GM20431 (cell line): ENCODE results near the gene LIPT2.

ENCODE experiments used
- in situ Hi-C: fragments of 300-500 bp; cut with MseI, MboI; formaldehyde crosslinking; loops from one replicate; pipeline ENCODE4 v1.15.0; 2020; ENCODE audit warnings: low sequenced_read_pairs; ENCODE audit not compliant: unreplicated experiment

The LIPT2 gene

DNA sequence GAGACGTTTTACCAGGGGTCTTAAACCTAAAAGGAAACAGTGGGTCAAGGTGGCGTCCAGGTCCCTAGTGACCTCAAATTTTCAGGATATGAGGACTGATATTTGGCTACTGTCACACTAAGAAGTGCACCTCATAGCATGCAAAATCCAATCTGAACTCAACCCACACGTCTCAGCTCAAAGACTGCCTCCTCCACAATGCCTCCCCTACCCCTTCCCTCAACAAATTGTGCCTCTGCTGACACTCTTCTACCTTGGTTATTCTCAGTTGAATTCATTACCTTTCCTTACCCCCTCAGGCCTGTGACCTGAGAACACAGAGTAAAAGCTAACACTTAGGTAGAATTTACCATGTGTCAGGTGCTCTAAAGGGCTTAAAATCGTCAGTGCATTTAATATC lies 12.4 kb upstream of the LIPT2 start:
- in situ Hi-C loops, result no loop called here

DNA sequence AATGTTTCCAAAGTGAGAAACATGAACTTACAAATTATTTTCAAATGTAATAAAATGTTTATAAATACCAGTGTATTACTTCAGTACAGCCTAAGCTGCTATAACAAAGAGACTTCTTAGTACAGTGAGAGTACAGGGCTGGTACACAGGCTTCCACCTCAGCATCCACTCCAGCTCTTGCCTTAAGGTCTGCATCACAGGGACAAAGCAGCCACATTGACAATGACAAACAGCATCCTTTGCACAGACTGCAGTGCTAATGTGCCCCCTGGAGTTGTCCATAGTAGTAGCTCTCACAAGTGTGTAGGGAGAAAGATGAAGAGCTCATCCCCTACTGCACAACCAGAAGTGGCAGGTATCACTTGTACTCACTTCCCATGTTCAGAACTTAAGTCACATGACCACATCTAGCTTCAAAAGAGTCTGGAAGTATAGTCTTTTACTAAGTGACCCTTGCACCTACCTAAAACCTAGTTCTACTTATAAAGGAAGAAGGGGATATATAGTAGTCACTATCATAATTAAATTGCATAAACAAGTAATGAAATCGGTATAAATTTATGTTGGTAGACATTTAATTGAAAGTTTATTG lies 10.7 kb upstream of the LIPT2 start:
- in situ Hi-C loops, result no loop called here

DNA sequence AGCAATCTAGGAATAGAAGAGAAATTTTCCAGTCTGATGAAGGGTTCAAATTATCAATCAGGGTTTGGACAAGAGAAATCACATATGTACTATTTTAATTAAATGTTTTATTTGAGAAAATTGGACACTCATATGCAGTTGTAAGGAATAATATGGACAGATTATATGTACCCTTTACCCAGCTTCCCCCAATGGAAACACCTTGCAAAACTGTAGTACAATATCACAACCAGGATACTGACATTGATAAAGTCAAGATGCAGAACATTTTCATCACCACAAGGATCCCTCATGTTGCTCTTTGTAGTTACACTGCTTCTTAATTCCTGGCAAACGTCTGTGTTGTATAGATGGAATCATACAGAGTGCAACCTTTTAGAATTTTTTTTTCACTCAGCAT lies 1.4 kb upstream of the LIPT2 start:
- in situ Hi-C loops, result no loop called here

DNA sequence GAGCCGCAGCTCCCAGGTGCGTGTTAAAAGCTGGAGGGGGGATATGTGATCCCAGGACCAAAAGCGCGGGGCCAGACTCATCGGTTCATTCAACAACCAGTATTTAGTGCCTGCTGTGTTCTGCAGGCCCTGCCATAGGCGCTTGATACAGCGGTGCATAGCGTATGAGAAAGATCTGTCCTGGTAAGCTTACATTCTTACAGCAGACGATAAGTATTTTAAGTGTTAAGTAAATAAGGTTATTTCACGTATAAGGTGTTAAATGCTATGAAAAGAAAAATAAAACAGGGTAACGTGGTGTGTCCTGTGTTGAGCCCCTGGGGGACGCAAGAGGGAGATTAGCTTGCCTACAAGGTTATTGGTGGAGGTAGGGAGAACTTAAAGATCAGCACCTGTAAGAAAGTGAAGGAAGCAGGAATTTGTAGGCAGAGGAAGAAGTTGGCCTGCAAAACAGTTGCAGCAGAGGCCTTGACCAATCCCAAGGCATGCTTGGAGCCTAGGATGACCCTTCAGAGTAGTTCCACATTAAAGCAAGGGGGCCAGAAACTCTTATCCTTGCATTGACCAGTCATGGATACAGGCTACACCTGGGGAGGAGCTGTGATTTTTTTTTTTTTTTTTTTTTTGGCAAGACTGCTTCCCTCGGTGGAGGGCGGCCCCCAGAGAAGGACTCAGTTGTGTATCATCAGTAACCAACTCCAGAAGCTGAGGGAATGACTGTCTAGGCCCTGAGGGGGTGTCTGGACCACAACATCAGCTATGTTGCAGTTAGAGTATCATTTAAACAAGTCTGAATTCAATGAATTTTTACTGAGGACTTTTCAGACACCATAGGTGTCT lies 487 bp upstream of the LIPT2 start:
- in situ Hi-C loops, result no loop called here

DNA sequence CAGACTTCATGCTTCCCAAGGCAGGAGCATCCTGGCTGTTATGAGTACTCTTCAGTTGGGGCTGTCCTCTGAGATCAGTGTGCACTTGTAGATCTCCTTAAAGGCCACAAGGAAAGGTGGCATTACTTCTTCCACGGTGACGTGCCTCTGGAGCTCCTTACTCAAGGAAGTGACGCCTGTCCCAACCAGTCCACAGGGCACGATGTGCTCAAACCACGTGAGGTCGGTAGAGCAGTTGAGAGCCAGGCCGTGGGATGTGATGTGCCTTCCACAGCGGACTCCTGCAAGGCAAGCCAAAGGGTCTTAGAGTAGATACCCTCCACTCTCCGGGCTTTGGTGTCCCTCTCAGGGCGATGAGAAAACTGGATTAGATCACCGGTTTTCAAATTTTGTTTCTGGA lies 1.4 kb downstream of the LIPT2 start:
- in situ Hi-C loops, result no loop called here

DNA sequence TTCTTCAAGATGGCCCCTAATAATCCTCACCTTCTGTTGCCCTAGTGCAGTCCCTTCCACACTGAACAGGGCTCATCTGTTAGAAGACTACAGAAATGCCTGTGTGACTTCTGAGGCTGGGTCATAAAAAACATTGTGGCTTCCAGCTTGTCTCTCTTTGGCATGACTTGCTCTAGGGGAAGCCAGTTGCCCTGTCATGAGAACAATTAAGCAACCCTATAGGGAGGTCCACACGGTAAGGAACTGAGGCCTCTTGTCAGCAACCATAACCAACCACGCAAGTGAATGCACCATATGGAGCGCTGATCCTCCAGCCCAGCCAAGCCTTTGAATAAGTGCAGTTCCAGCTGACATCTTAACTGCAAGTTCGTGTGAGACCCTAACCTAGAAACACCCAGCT lies 2.6 kb downstream of the LIPT2 start:
- in situ Hi-C loops, result no loop called here

DNA sequence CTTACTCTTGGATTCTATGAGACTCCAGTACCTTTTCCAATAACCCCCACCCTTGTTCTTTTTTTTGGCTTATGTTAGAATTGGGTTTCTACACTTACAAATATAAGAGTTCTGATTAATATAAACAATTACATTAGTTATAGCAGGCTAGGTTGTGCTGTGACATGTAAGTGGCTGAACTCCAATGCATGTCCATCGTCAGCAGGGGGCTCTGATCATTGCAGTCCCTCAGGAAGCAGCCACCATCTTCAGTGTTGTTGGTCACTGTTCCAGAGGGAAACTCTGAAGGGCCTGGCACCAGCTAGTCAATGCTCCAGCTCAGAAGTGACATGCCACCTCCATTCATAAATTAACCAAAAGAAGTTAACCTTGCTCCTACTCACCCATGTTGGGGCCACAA lies 5.6 kb downstream of the LIPT2 start:
- in situ Hi-C loops, result no loop called here

DNA sequence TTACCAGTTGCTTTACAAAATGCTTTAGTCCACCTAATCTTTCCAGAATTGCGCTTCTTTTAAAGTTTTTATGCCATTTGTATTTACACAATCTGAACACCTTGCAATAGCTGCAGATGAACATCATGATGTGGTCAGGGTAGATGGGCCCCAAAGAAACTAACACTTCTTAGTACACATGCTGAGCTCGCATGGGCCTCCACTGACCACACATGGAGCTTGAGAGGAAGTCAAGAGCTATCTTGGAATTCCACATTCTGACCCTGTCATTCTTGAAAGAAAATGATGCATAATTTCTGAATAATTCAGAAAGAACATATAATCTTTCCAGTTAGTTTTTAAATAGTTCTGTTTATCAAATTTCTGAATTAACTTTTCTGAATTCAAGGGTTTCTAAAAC lies 7.7 kb downstream of the LIPT2 start:
- in situ Hi-C loops, result no loop called here

DNA sequence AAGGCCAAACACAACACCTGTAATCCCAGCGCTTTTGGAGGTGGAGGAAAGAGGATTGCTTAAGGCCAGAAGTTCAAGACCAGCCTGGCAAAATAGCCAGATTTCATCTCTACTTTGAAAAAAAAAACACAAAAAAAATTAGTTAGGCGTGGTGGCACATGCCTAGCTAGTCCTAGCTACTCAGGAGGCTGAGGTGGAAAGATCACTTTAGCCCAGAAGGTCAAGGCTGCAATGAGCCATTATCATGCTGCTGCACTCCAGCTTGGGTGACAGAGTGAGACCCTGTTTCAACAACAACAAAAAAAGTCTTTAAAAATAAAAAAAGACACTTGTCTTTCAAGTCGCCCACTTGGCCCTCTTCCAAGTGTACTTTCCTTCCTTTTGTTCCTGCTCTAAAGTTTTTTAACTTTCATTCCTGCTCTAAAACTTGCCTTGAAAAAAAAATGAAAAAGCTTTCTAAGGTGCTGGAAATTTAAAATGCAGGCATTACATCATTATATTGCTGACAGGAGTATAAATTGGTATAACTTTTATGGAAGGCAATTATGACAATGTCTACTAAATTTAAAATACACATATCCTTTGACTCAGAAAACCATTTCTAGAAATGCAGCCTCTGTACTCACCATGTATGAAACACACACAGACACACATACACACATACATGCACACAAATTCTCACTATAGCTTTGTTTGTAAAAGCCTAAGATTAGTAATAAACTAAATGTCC lies 12.7 kb downstream of the LIPT2 start:
- in situ Hi-C loops, result no loop called here

DNA sequence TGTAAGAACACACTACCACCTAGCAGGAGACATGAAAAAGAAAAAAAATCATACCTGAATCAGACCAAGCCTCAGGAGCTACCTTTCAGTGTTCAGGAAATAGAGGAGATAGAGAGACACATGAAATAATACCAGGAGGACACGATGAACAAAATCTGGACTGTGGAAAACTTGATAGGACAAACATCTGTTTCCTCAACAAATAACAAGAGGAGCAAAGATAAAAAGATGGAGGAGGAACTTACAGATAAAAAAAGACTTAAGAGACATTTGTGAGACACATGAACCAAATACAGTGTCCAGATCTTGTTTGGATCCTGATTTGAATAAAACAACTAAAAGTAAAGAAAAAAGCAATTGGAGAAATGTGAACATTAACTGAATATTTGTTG lies 13.8 kb downstream of the LIPT2 start:
- in situ Hi-C loops, result no loop called here

DNA sequence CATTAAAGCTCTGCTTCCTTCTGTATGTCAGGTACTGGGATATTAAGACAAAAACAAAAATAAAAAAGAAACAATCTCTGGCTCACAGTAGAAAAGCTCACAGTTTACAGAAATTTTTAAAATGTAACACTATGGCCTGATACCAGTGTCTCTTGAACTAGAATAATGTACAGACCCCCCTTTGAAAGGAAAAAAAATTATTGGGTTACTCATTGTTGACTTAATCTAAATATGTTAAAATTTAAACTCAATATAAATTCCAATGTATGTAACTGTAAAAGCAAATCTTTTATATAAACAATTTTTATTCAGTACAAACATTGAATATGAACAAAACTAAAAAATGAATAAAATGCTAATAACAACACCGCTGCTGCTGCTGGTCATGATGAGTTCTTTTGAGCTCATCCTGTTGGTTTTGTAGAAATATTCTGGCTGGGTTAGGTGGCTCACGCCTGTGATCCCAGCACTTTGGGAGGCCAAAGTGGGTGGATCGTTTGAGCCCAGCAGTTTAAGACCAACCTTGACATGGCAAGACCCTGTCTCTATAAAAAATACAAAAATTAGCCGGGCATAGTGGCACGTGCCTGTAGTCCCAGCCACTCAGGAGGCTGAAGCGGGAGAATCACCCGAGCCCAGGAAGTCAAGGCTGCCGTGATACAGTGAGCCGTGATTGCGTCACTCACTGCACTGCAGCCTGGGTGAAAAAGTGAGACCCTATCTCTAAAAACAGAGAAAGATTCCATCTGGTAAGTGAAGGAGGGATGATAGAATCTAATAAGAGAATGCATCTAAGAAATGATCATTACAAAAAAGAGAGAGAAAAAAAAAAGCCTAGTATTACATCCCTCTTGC lies 14.4 kb downstream of the LIPT2 start:
- in situ Hi-C loops, result no loop called here

DNA sequence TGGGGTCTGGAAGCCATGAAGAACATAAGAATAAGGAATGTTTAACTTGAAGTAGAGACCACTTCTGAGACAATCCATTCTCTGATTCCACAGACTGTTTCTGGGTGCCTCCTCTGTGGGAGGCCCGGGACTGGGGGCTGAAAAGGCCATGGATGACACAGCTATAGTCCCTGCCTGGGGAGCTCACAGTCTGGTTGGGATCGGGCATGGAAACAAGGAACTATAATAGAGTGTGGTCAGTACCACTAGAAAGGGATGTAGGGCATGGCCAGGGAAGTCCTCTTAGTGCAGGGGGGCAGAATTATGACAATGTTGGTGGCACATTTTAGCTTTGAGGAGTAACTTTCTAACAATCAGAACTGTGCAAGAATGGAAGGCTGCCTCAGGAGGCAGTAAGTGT lies 17.0 kb downstream of the LIPT2 start:
- in situ Hi-C loops, result no loop called here

DNA sequence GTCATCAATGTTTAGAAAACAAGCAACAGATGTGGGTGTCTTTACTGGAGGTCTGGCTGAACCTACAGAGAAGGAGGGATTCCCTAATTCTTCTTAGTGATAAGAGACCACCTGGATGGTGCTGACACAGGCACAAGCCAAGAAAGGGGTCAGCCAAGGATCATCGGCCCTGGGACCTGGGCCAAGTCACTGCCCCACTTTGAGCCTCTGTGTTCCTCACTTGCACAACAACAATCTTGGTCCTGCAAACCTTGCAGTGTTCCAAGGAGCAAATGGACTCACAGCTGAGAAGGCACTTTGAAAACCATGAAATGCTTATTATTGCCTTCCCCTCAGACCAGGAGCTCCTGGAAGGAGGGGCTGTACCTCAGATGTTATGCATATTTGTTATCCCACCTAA lies 19.2 kb downstream of the LIPT2 start:
- in situ Hi-C loops, result no loop called here

DNA sequence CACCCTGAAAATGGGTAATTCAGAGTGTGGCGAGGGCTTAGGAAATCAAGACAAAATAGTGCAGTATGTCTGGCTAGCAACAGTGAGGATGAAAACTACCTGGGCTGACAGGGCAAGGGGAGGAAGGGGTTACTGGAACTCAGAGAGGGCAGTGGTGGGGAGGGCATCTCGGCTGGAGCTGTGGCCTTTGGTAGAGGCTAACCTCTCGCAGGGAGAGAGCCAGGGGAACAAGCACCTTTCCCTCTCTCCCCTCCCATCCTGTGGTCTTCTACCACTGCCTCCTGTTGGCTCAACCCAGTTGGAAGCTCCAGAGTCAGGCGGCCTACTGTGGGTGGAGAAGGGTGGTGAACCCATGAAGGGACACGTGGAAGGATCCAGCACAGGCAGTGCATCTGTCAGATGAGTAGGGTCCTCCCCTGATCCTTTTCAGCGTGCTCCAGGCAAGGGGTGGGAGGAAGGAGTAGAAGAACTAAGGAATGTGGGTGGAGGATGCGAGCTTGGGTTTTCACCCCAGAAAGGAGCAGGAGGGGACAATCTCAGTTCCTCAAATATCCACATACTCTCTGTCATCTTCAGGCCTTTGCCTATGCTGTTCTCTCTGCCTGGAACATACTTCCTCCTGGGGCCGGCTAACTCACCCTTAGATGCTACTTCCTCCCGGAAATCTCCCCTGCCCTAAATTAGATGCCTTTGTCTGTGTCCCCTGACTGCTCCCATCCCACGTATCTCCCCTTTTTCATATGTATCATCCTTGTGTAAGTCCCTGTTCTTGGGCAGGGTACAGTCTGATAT lies 19.9 kb downstream of the LIPT2 start:
- in situ Hi-C loops, result no loop called here

DNA sequence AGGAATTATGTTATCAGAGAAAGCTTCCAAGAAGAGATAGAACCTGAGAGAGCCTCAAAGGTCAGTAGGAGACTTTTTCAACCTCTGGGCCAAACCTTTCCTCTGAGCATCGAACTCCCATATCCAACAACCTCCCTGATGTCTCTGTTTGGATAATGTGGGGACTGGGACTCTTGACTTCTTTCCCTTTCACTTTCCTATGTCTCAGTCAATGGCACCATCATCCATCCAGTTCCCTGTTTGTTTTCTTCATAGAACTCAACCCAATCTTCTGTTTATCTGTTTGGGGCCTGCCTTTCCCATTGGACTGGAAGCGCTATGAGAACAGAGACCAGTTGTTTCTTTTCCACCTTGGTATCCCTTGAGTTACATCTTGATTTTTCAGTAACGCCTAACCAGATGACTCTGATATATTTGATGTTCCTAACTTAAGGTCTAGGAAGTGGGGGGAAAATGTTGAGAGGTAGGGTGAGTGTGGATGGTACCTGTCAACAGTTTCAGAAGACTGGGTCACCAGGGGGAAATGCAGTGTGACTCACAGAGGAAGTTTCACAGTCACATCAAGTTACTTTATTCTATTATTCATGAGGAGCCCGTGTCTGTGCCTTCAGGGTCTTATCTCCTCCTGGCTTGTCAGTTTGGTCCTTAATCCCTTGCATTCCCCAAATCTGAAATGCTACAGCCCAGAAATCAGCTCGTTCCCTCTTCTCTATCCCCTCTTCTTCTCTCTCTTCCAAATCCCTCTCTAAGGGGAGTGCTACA lies 21.7 kb downstream of the LIPT2 start:
- in situ Hi-C loops, result no loop called here

DNA sequence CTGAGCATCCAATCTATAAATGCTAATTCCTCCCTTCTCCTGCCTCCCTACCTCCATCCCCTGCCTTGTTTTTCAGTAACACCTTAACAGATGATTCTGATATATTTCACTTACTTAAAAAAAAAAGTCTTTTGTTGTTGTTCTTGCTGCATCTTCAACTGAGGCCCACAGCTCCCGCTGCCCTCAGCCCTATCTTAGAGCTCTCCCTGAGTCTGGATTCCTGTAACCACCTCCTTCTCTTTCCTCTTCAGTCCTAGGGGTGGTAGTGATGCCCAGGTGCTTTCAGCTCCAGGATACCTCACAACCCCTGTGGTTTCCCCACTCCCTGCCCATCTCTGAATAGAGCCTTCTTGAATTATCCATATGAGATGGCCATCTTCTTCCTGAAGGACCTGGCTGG lies 22.5 kb downstream of the LIPT2 start:
- in situ Hi-C loops, result no loop called here

DNA sequence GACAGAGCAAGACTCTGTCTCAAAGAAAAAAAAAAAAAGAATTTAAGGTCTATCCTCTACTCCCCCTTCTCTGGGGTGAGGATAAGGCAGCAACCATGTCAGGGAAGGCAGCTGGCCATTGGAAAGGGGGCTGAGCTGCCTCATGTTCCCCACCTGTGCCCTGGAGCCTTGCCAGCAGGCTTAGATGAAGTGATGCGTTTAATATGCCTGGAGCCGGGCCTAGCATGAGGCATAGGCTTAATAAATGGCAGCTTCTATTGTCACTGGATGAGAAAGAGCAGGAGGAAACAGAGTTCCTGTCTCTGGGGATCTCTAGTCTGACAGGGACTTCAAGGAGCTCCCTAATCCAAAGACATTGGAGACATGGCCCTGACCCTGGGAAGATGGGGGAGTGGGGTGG lies 23.0 kb downstream of the LIPT2 start:
- in situ Hi-C loops, result no loop called here

DNA sequence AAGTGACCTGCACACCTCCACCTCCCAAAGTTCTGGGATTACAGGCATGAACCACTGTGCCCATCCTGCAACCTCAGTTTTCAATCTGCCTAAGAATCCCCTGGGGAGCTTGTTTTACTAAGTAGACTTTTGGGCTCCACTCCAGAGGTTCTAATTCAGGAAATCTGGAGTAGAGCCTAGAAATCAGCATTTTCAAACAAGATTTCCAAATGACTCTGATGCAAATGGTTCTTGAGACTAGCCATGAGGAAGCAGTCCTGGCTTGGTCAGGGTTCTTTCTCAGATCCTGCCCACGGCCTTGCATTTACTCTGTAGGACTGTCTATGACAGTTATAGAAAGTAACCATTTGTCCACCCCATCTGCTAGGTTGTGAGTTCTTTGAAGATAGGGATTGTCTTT lies 24.6 kb downstream of the LIPT2 start:
- in situ Hi-C loops, result no loop called here

DNA sequence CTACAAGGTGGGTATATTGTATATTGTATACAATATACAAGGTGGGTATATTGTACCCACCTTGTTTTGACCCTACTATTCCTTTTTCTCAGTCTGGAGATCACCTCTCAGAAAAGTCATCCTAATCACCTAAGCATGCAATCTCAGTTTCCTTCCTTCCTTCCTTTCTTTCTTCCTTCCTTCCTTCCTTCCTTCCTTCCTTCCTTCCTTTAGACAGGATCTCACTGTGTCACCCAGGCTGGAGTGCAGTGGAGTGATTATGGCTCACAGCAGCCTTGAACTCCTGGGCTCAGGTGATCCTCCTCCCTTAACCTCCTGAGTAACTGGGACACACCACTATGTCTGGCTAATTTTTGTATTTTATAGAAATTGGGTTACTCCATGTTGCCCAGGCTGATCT lies 25.0 kb downstream of the LIPT2 start:
- in situ Hi-C loops, result no loop called here
